ENCODE results near the gene ATF7.

The ATF7 gene

GRCh38 chr12:53560912-53561589, 65.1 kb downstream of the ATF7 start:
- Histone ChIP-seq H2AFZ (ENCODE audit: low read depth, low read length) (no peak overlapping the region), H4K20me1 (ENCODE audit: insufficient read depth, low read length) (no peaks in the 10 kb centered on the region), H3K79me2 (ENCODE audit: low read length) (no peaks in the 10 kb centered on the region), H3K9me3 (ENCODE audit: insufficient read depth, low read length) (no peaks in the 10 kb centered on the region), H3K27ac (ENCODE audit: low read length) (no peak overlapping the region), H3K4me1 (ENCODE audit: low read length) (peaks cover 16% of the 10 kb centered on the region), H3K27me3 (ENCODE audit: low read depth, low read length) (no peaks in the 10 kb centered on the region), H3K36me3 (replicated peaks; ENCODE audit: low read depth, low read length) (peaks cover 3% of the 10 kb centered on the region), H3K4me2 (ENCODE audit: low read length) (no peak overlapping the region), H3K9ac (ENCODE audit: low read length) (no peak overlapping the region), H3K4me3 (ENCODE audit: low read length) (no peak overlapping the region)
- TF ChIP-seq CTCF (IDR thresholded peaks at IDR 0.05; ENCODE audit: low read depth, low read length): no peak
- TF ChIP-seq EZH2phosphoT487 (IDR thresholded peaks at IDR 0.05; ENCODE audit: low read depth): no peak

- Histone ChIP-seq H3K36me3 (replicated peaks; ENCODE audit: low read depth, low read length) (peaks cover 3% of the 10 kb centered on the region), H3K4me3 (ENCODE audit: low read length) (no peak overlapping the region), H2AFZ (ENCODE audit: low read depth, low read length) (no peak overlapping the region), H3K79me2 (ENCODE audit: low read length) (no peaks in the 10 kb centered on the region), H4K20me1 (ENCODE audit: insufficient read depth, low read length) (no peaks in the 10 kb centered on the region), H3K9me3 (ENCODE audit: insufficient read depth, low read length) (no peaks in the 10 kb centered on the region), H3K27me3 (ENCODE audit: low read depth, low read length) (no peaks in the 10 kb centered on the region), H3K27ac (ENCODE audit: low read length) (no peak overlapping the region), H3K9ac (ENCODE audit: low read length) (no peak overlapping the region), H3K4me2 (ENCODE audit: low read length) (no peak overlapping the region), H3K4me1 (ENCODE audit: low read length) (peaks cover 16% of the 10 kb centered on the region)
- no peak for TF ChIP-seq CTCF (IDR thresholded peaks at IDR 0.05; ENCODE audit: low read depth, low read length)
These were observed 65.8 kb downstream of the ATF7 start for GRCh38 chr12:53560351-53560750.

GRCh38 chr12:53558631-53559030, 67.6 kb downstream of the ATF7 start:
- no peaks in the 10 kb centered on the region for H3K79me2 ChIP-seq (ENCODE audit: low read length)
- peaks cover 16% of the 10 kb centered on the region for H3K4me1 ChIP-seq (ENCODE audit: low read length)

More at GRCh38 chr12:53558631-53559030, 67.6 kb downstream of the ATF7 start:
- TF ChIP-seq EZH2phosphoT487 (IDR thresholded peaks at IDR 0.05; ENCODE audit: low read depth) (no peak), CTCF (IDR thresholded peaks at IDR 0.05; ENCODE audit: low read depth, low read length) (no peak)
- Histone ChIP-seq H4K20me1 (ENCODE audit: insufficient read depth, low read length) (no peaks in the 10 kb centered on the region), H3K9me3 (ENCODE audit: insufficient read depth, low read length) (no peaks in the 10 kb centered on the region), H2AFZ (ENCODE audit: low read depth, low read length) (no peak overlapping the region), H3K36me3 (replicated peaks; ENCODE audit: low read depth, low read length) (peaks cover 3% of the 10 kb centered on the region), H3K27me3 (ENCODE audit: low read depth, low read length) (no peaks in the 10 kb centered on the region), H3K4me3 (ENCODE audit: low read length) (peak overlapping the region; percentile 30; the same call in 1 of the 2 replicates), H3K4me2 (ENCODE audit: low read length) (peak overlapping the region; percentile 49), H3K9ac (ENCODE audit: low read length) (no peak overlapping the region), H3K27ac (ENCODE audit: low read length) (peak overlapping the region; percentile 32; the same call in 1 of the 2 replicates)

All from OCI-LY3 (cell line).